GM19463 (cell line): Measurements from ENCODE around the gene TNNT2.

Source experiments
- ATAC-seq: cut with Tn5 transposase; IDR thresholded peaks from one replicate; pipeline ENCODE4 v1.9.1; 2021; ENCODE audit warnings: mild to moderate bottlenecking, moderate library complexity; ENCODE audit not compliant: unreplicated experiment

Gene TNNT2

GRCh38 chr1:201320168-201320788, 57.2 kb downstream of the TNNT2 start:
- ATAC-seq = no peak

GRCh38 chr1:201319631-201320030, 57.8 kb downstream of the TNNT2 start:
- ATAC-seq = no peak

- ATAC-seq = no peak
Observed at GRCh38 chr1:201318504-201319340, 58.8 kb downstream of the TNNT2 start.

- no peak for ATAC-seq
Observed at GRCh38 chr1:201317551-201317950, 59.9 kb downstream of the TNNT2 start.

GRCh38 chr1:201316556-201316955, 60.9 kb downstream of the TNNT2 start:
- ATAC-seq = no peak

GRCh38 chr1:201313086-201313485, 64.4 kb downstream of the TNNT2 start:
- no peak for ATAC-seq

GRCh38 chr1:201312298-201312697, 65.2 kb downstream of the TNNT2 start:
- ATAC-seq = no peak

GRCh38 chr1:201311356-201312011, 66.0 kb downstream of the TNNT2 start:
- no peak for ATAC-seq

GRCh38 chr1:201310986-201311355, 66.5 kb downstream of the TNNT2 start:
- no peak for ATAC-seq

GRCh38 chr1:201310251-201310985, 67.1 kb downstream of the TNNT2 start:
- ATAC-seq = no peak

- ATAC-seq = no peak
Observed at GRCh38 chr1:201309416-201309815, 68.1 kb downstream of the TNNT2 start.
